HepG2 (cell line): ENCODE data around the gene CD37. TPM values are rescaled to one million over a fixed set of nuclear protein-coding genes. Genes with fewer than 3 reads are reported as not detected.
A peak's percentile ranks its signal among the peaks of the same experiment; 100 is the strongest.

Source experiments
- ATAC-seq: fragments of 200-7000 bp; cut with Tn5 transposase; 3 replicates; pipeline ENCODE4 v1.9.1; 2020; ENCODE audit warnings: mild to moderate bottlenecking, moderate library complexity
- BruUV-seq: library from RNA; stranded (reverse); fragments of 400-500 nt; replicated peaks from 2 replicates; lab custom pipeline; 2021; lab: Mats Ljungman, UMichigan
- CTCF ChIA-PET: fragments of 300-600 bp; formaldehyde crosslinking; extraction: SDS; loops from one replicate; lab custom pipeline; 2021; ENCODE audit warnings: low total read pairs, inconsistent platforms, low intra/inter-chr PET ratio; lab: Yijun Ruan, JAX
- POLR2A ChIA-PET: fragments of 350-600 bp; sonication (Branson Sonifier 250); formaldehyde crosslinking; loops from one replicate; lab custom pipeline; 2020; ENCODE audit warnings: antibody characterized with exemption, inconsistent platforms; lab: Yijun Ruan, JAX
- DNase-seq: peaks from one replicate; pipeline ENCODE4 v3.0.0-alpha.2; 2015; ENCODE audit warnings: low spot score
- FAIRE-seq: peaks from 3 replicates; lab custom pipeline; 2011; peaks lifted over from hg19 to GRCh38; lab: Jason Lieb, UNC
- H2AFZ ChIP-seq: one replicate; pipeline ENCODE4 v1.6.1; 2011; ENCODE audit warnings: low read length, inconsistent platforms
- H3K27ac ChIP-seq: fragments of 300-600 bp; 3 replicates; pipeline ENCODE4 v1.8.0; 2011; ENCODE audit warnings: mixed run types, mild to moderate bottlenecking, mixed read lengths, low read length, inconsistent platforms; ENCODE audit not compliant: insufficient read depth; ENCODE audit errors: extremely low read length
- H3K27me3 ChIP-seq, 2 experiments: fragments of 200-600 bp in 1 of 2; 2 replicates in 1 of 2; 3 replicates in 1 of 2; pipeline versions ENCODE4 v1.6.0 to v1.8.0; 2011; ENCODE audit warnings: low read length in 2 of 2, mild to moderate bottlenecking in 2 of 2, moderate library complexity in 2 of 2, inconsistent platforms in 1 of 2; ENCODE audit not compliant: insufficient read depth in 2 of 2, control insufficient read depth in 1 of 2
- H3K36me3 ChIP-seq, 2 experiments: fragments of 200-600 bp in 1 of 2; replicated peaks in 1 of 2; 2 replicates in 1 of 2; 3 replicates in 1 of 2; pipeline versions ENCODE4 v1.5.1 to v1.8.0; 2011; ENCODE audit warnings: low read length in 2 of 2, inconsistent platforms in 1 of 2; ENCODE audit not compliant: insufficient read depth in 2 of 2, control insufficient read depth in 1 of 2
- H3K4me1 ChIP-seq: 2 replicates; pipeline ENCODE4 v1.5.1; 2012; ENCODE audit warnings: low read length, inconsistent platforms; ENCODE audit not compliant: insufficient read depth
- H3K4me2 ChIP-seq: 2 replicates; pipeline ENCODE4 v1.6.0; 2011; ENCODE audit warnings: low read depth, low read length, inconsistent platforms
- H3K4me3 ChIP-seq, 3 experiments: fragments of 200-600 bp in 1 of 3; sonication (generic), shearing (Covaris generic) in 1 of 3; replicated peaks in 1 of 3; 2 replicates each; pipeline ENCODE4 v1.5.1; 2011 to 2016; ENCODE audit warnings: low read length in 3 of 3, inconsistent platforms in 2 of 3, low read depth in 2 of 3, mild to moderate bottlenecking in 2 of 3, control low read depth in 1 of 3, mixed read lengths in 1 of 3; ENCODE audit not compliant: insufficient read depth in 1 of 3
- H3K79me2 ChIP-seq: one replicate; pipeline ENCODE4 v1.6.1; 2011; ENCODE audit warnings: low read length, inconsistent platforms; ENCODE audit not compliant: insufficient read depth
- H3K9ac ChIP-seq: 2 replicates; pipeline ENCODE4 v1.6.0; 2011; ENCODE audit warnings: mild to moderate bottlenecking, low read depth, low read length, inconsistent platforms; ENCODE audit not compliant: insufficient read depth
- H3K9me3 ChIP-seq: 2 replicates; pipeline ENCODE4 v1.5.1; 2012; ENCODE audit warnings: mild to moderate bottlenecking, low read length
- H4K20me1 ChIP-seq: 2 replicates; pipeline ENCODE4 v1.6.0; 2011; ENCODE audit warnings: inconsistent platforms, mild to moderate bottlenecking, low read length, moderate library complexity; ENCODE audit not compliant: insufficient read depth
- ARHGAP35 ChIP-seq: sonication (generic); formaldehyde crosslinking; IDR thresholded peaks from 2 replicates; pipeline ENCODE4 v1.9.0; 2022; ENCODE audit warnings: mild to moderate bottlenecking, inconsistent platforms, moderate library complexity, missing genetic modification reagents, borderline replicate concordance
- ARNT2 ChIP-seq: sonication (generic); formaldehyde crosslinking; IDR thresholded peaks from 2 replicates; pipeline ENCODE4 v1.8.0; 2022; ENCODE audit warnings: mild to moderate bottlenecking, low read depth, missing genetic modification reagents, moderate library complexity
- CREB1 ChIP-seq, 2 experiments: fragments of 450-650 bp in 1 of 2; IDR thresholded peaks; 2 replicates each; pipeline ENCODE4 v1.6.1; 2016 to 2017; ENCODE audit warnings: control low read depth in 1 of 2, mild to moderate bottlenecking in 1 of 2, missing compliant biosample characterization in 1 of 2, missing genetic modification characterization in 1 of 2
- ELF1 ChIP-seq: sonication (generic); formaldehyde crosslinking; IDR thresholded peaks from 2 replicates; pipeline ENCODE4 v1.4.0; 2020; ENCODE audit warnings: missing genetic modification reagents
- FOXA1 ChIP-seq, 2 experiments: fragments of 450-650 bp in 1 of 2; sonication (generic) in 1 of 2; formaldehyde crosslinking in 1 of 2; IDR thresholded peaks; 2 replicates each; pipeline versions ENCODE4 v1.4.0 to v1.6.1; 2016 to 2020; ENCODE audit warnings: missing genetic modification reagents in 1 of 2
- NR2F6 ChIP-seq, 2 experiments: IDR thresholded peaks; 2 replicates each; pipeline ENCODE4 v1.6.1; 2016; ENCODE audit warnings: antibody characterized with exemption in 1 of 2, mild to moderate bottlenecking in 1 of 2
- PHF21A ChIP-seq: sonication (generic); formaldehyde crosslinking; IDR thresholded peaks from 2 replicates; pipeline ENCODE4 v1.5.0; 2020; ENCODE audit warnings: mild to moderate bottlenecking, missing genetic modification reagents
- RFXAP ChIP-seq: sonication (generic); formaldehyde crosslinking; IDR thresholded peaks from 2 replicates; pipeline ENCODE4 v1.4.0; 2020; ENCODE audit warnings: missing genetic modification reagents, borderline replicate concordance
- TEAD3 ChIP-seq: optimal IDR thresholded peaks from 2 replicates; pipeline ENCODE3; 2016; ENCODE audit warnings: borderline replicate concordance
- ZFY ChIP-seq: sonication (generic); formaldehyde crosslinking; IDR thresholded peaks from 2 replicates; pipeline ENCODE4 v1.4.0; 2020; ENCODE audit warnings: missing genetic modification reagents
- WGBS: methylation state at CpG from one replicate; pipeline ENCODE4 v1.1.6; 2017; ENCODE audit warnings: low lambda C conversion rate; 5-methylcytosine and 5-hydroxymethylcytosine counted together
- in situ Hi-C: cut with HindIII; loops from 2 replicates; pipeline ENCODE4 v1.10.0; 2017; ENCODE audit warnings: low pct_unique_long_range_greater_than_20kb; ENCODE audit not compliant: extremely low pct_ligation_motif_present
- intact Hi-C: fragments of 100-400 bp; cut with micrococcal nuclease; formaldehyde crosslinking; loops from one replicate; pipeline ENCODE4 v1.10.0; 2022; ENCODE audit not compliant: unreplicated experiment
- polyA plus RNA-seq, 8 experiments: library from polyadenylated mRNA; depleted of rRNA in 3 of 8; stranded (reverse) in 7 of 8; unstranded in 1 of 8; fragments of >200 nt; fragmentation: Illumina TruSeq in 4 of 8; extraction: Trizol in 4 of 8; gene quantifications; 2 replicates each; pipeline versions ENCODE4 v1.2.1 to v1.2.3, GENCODE V29; 2011 to 2016; ENCODE audit warnings: low read depth in 4 of 8, missing spikeins in 1 of 8, mixed read lengths in 1 of 8; ENCODE audit not compliant: insufficient read depth in 1 of 8
- total RNA-seq, 5 experiments: library from RNA; depleted of rRNA; stranded (reverse); fragments of >200 nt; fragmentation: Illumina TruSeq; extraction: Trizol; gene quantifications; 2 replicates each; pipeline ENCODE4 v1.2.3, GENCODE V29; 2016; ENCODE audit warnings: low read depth in 1 of 5
- TF ChIP-seq, protein P1 (sequence below): sonication (generic); formaldehyde crosslinking; IDR thresholded peaks from 2 replicates; pipeline ENCODE4 v1.5.0; 2020; ENCODE audit warnings: mild to moderate bottlenecking, missing genetic modification reagents, borderline replicate concordance
- TF ChIP-seq, protein P2 (sequence below): sonication (generic); formaldehyde crosslinking; conservative IDR thresholded peaks from 2 replicates; pipeline ENCODE4 v1.4.0; 2020; ENCODE audit warnings: missing genetic modification reagents
- TF ChIP-seq, protein P3 (sequence below): sonication (generic); formaldehyde crosslinking; IDR thresholded peaks from 2 replicates; pipeline ENCODE4 v1.5.1; 2020; ENCODE audit warnings: mild to moderate bottlenecking, missing genetic modification reagents, moderate library complexity

Gene CD37
- total and polyA plus RNA-seq, 2 of the 13 experiments (the other 11 are each of a cell fraction or from before 2014, with no cell fraction given) = not detected

DNA sequence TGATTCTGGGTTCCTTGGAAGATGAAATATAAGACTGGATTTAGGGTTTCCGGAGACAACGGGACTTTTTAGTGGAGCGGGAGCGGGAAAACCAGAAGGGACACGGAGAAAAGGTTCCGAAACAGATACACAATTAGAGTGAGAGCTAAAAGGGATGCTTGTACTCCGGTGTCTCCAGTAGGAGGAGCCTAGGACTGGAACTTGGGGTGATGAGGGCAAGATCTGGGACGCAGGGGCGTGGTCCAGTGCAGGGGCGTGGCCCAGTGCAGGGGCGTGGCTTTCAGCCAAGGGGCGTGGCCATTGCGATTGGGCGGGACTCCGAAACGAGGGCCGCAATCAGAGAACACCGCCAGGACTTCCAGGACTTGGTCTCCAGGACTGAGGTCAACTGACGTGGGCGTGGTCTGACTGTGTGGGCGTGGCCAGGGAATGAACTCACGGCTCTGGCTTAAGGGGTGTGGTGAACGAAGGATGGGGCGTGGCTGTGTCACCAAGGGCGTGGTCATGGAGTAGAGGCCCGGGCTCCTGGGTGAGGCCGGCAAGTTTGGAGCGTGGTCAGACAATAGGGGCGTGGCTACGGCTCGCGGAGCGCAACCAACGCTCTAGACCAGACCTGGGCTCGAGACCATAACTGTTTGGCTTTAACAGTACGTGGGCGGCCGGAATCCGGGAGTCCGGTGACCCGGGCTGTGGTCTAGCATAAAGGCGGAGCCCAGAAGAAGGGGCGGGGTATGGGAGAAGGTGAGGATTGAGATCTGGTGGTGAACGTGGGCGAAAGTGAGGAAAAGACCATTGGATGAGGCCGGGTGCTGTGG, 28.3 kb downstream of the CD37 start, which contains the start of gene DKKL1:
DKKL1 (plus strand) TSS at position 610 of the 815 bp plus-strand sequence; CDS start at position 732, 122 bp downstream.
- ATAC-seq (peak; percentile 79), DNase-seq (peak; percentile 96), FAIRE-seq (peak; percentile 97)
- H3K36me3 ChIP-seq = peaks cover 1 to 4% of the 10 kb centered on the region in 2 experiments; a peak in 1 of 5 replicates
- H3K4me2 ChIP-seq = peak within 1 kb of the TSS; percentile 98
- H3K4me3 ChIP-seq = peak within 1 kb of the TSS; percentile 67 to 88 (median 87)
- BruUV-seq = no TSS peak
- H3K4me1 ChIP-seq = peaks cover 24% of the 10 kb centered on the region
- no peaks in the 10 kb centered on the region for H3K9me3 ChIP-seq
- intact Hi-C loops = no loop called here
- ChIA-PET POLR2A (interaction anchor here (1.0 to 1.5 kb wide), 2 partner anchors 88 to 116 kb away, joined by 3 read pairs; partner anchors contain the start of gene PIH1D1), CTCF (no interaction called here)
- H2AFZ ChIP-seq = no peak within 1 kb of the TSS
- 7% methylated on average over 35 of the region's 46 CpGs for WGBS
- H3K79me2 ChIP-seq = no peaks in the 10 kb centered on the region
- H3K27me3 ChIP-seq = no peaks in the 10 kb centered on the region
- peak within 1 kb of the TSS; percentile 80 for H3K9ac ChIP-seq
- in situ Hi-C loops = no loop called here
- no peak within 1 kb of the TSS for H3K27ac ChIP-seq
- H4K20me1 ChIP-seq = no peaks in the 10 kb centered on the region
- 0 out of 2 replicates have a peak, but pooled peaks have one; percentile 37 for TF ChIP-seq ELF1 (CRISPR knock-in tag)
- peak; percentile 77 for TF ChIP-seq CREB1 (IDR thresholded peaks at IDR 0.05)
- TF ChIP-seq CREB1 (CRISPR knock-in tag; IDR thresholded peaks at IDR 0.05) = no peak
- TF ChIP-seq FOXA1 (IDR thresholded peaks at IDR 0.05) = no peak
- 0 out of 2 replicates have a peak, but pooled peaks have one; percentile 14 for TF ChIP-seq FOXA1 (CRISPR knock-in tag; IDR thresholded peaks at IDR 0.05)
- no peak for TF ChIP-seq ARHGAP35 (CRISPR knock-in tag)
- peak; percentile 40 for TF ChIP-seq TEAD3
- TF ChIP-seq, protein P1, sequence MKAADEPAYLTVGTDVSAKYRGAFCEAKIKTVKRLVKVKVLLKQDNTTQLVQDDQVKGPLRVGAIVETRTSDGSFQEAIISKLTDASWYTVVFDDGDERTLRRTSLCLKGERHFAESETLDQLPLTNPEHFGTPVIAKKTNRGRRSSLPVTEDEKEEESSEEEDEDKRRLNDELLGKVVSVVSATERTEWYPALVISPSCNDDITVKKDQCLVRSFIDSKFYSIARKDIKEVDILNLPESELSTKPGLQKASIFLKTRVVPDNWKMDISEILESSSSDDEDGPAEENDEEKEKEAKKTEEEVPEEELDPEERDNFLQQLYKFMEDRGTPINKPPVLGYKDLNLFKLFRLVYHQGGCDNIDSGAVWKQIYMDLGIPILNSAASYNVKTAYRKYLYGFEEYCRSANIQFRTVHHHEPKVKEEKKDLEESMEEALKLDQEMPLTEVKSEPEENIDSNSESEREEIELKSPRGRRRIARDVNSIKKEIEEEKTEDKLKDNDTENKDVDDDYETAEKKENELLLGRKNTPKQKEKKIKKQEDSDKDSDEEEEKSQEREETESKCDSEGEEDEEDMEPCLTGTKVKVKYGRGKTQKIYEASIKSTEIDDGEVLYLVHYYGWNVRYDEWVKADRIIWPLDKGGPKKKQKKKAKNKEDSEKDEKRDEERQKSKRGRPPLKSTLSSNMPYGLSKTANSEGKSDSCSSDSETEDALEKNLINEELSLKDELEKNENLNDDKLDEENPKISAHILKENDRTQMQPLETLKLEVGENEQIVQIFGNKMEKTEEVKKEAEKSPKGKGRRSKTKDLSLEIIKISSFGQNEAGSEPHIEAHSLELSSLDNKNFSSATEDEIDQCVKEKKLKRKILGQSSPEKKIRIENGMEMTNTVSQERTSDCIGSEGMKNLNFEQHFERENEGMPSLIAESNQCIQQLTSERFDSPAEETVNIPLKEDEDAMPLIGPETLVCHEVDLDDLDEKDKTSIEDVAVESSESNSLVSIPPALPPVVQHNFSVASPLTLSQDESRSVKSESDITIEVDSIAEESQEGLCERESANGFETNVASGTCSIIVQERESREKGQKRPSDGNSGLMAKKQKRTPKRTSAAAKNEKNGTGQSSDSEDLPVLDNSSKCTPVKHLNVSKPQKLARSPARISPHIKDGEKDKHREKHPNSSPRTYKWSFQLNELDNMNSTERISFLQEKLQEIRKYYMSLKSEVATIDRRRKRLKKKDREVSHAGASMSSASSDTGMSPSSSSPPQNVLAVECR = peak; percentile 57; the same call in 1 of the 2 replicates
- TF ChIP-seq RFXAP (CRISPR knock-in tag) = no peak
- TF ChIP-seq ZFY = peak; percentile 28; the same call in 1 of the 2 replicates
- TF ChIP-seq, protein P2, sequence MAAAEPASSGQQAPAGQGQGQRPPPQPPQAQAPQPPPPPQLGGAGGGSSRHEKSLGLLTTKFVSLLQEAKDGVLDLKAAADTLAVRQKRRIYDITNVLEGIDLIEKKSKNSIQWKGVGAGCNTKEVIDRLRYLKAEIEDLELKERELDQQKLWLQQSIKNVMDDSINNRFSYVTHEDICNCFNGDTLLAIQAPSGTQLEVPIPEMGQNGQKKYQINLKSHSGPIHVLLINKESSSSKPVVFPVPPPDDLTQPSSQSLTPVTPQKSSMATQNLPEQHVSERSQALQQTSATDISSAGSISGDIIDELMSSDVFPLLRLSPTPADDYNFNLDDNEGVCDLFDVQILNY (CRISPR knock-in tag) = no peak
- no peak for TF ChIP-seq NR2F6 (IDR thresholded peaks at IDR 0.05)
- no peak; the same call in 1 of the 2 replicates for TF ChIP-seq NR2F6 (CRISPR knock-in tag; IDR thresholded peaks at IDR 0.05)
- peak; percentile 36; the same call in 1 of the 2 replicates for TF ChIP-seq ARNT2 (CRISPR knock-in tag)
- TF ChIP-seq, protein P3, sequence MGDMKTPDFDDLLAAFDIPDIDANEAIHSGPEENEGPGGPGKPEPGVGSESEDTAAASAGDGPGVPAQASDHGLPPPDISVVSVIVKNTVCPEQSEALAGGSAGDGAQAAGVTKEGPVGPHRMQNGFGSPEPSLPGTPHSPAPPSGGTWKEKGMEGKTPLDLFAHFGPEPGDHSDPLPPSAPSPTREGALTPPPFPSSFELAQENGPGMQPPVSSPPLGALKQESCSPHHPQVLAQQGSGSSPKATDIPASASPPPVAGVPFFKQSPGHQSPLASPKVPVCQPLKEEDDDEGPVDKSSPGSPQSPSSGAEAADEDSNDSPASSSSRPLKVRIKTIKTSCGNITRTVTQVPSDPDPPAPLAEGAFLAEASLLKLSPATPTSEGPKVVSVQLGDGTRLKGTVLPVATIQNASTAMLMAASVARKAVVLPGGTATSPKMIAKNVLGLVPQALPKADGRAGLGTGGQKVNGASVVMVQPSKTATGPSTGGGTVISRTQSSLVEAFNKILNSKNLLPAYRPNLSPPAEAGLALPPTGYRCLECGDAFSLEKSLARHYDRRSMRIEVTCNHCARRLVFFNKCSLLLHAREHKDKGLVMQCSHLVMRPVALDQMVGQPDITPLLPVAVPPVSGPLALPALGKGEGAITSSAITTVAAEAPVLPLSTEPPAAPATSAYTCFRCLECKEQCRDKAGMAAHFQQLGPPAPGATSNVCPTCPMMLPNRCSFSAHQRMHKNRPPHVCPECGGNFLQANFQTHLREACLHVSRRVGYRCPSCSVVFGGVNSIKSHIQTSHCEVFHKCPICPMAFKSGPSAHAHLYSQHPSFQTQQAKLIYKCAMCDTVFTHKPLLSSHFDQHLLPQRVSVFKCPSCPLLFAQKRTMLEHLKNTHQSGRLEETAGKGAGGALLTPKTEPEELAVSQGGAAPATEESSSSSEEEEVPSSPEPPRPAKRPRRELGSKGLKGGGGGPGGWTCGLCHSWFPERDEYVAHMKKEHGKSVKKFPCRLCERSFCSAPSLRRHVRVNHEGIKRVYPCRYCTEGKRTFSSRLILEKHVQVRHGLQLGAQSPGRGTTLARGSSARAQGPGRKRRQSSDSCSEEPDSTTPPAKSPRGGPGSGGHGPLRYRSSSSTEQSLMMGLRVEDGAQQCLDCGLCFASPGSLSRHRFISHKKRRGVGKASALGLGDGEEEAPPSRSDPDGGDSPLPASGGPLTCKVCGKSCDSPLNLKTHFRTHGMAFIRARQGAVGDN (CRISPR knock-in tag) = peak; percentile 75
- TF ChIP-seq PHF21A (CRISPR knock-in tag) = peak; percentile 60; the same call in 1 of the 2 replicates
